Endothelial cell (in vitro differentiated cells): Measurements from ENCODE around the gene SCD5. TPM values are rescaled to one million over a fixed set of nuclear protein-coding genes. Genes with fewer than 3 reads are reported as not detected.

Source experiments
- DNase-seq: peaks from one replicate; pipeline ENCODE4 v3.0.0; 2021; ENCODE audit warnings: low spot score
- H3K27ac Mint-ChIP-seq: one replicate; pipeline ENCODE4 v1.8.0; 2021; ENCODE audit warnings: mixed read lengths, inconsistent platforms; ENCODE audit not compliant: unreplicated experiment
- H3K27me3 Mint-ChIP-seq: one replicate; pipeline ENCODE4 v1.8.0; 2021; ENCODE audit warnings: mild to moderate bottlenecking, moderate library complexity, mixed read lengths, inconsistent platforms; ENCODE audit not compliant: unreplicated experiment
- H3K36me3 Mint-ChIP-seq: one replicate; pipeline ENCODE4 v1.8.0; 2021; ENCODE audit warnings: mild to moderate bottlenecking, low read depth, mixed read lengths, inconsistent platforms; ENCODE audit not compliant: unreplicated experiment
- H3K4me1 Mint-ChIP-seq: one replicate; pipeline ENCODE4 v1.8.0; 2021; ENCODE audit warnings: mild to moderate bottlenecking, mixed read lengths, inconsistent platforms; ENCODE audit not compliant: unreplicated experiment
- H3K4me3 Mint-ChIP-seq: one replicate; pipeline ENCODE4 v1.8.0; 2021; ENCODE audit warnings: mild to moderate bottlenecking, mixed read lengths, inconsistent platforms; ENCODE audit not compliant: unreplicated experiment
- H3K9me3 Mint-ChIP-seq: one replicate; pipeline ENCODE4 v1.8.0; 2021; ENCODE audit warnings: mixed read lengths, inconsistent platforms; ENCODE audit not compliant: unreplicated experiment
- CTCF ChIP-seq: fragments of 200-600 bp; sonication (generic); IDR thresholded peaks from one replicate; pipeline ENCODE4 v1.5.0; 2021; ENCODE audit warnings: antibody characterized with exemption; ENCODE audit not compliant: unreplicated experiment
- total RNA-seq: library from RNA; stranded (reverse); fragmentation: NEBNext Ultra II Directional; extraction: Animal tissue kit (Norgen Biotek cat#: 25700); gene quantifications from one replicate; pipeline ENCODE4 v1.2.1, GENCODE V29; 2021; ENCODE audit not compliant: unreplicated experiment

SCD5 gene
- total RNA-seq, 1 donor from 2014 or later: 0.38 TPM

GRCh38 chr4:82623121-82623683 is 175.4 kb downstream of the SCD5 start:
- Mint-ChIP-seq H3K36me3 (no peaks in the 10 kb centered on the region), H3K4me3 (no peak overlapping the region), H3K4me1 (peaks cover 25% of the 10 kb centered on the region), H3K27ac (no peak overlapping the region), H3K9me3 (no peaks in the 10 kb centered on the region), H3K27me3 (peaks cover 2% of the 10 kb centered on the region)
- DNase-seq: no peak
- no peak for TF ChIP-seq CTCF

- no peak overlapping the region for H3K4me3 Mint-ChIP-seq
- no peak overlapping the region for H3K27ac Mint-ChIP-seq
- DNase-seq: no peak
- peaks cover 24% of the 10 kb centered on the region for H3K4me1 Mint-ChIP-seq
- no peak for TF ChIP-seq CTCF
- H3K9me3 Mint-ChIP-seq: no peaks in the 10 kb centered on the region
- peaks cover 2% of the 10 kb centered on the region for H3K27me3 Mint-ChIP-seq
- H3K36me3 Mint-ChIP-seq: no peaks in the 10 kb centered on the region
Observed at GRCh38 chr4:82621251-82621650, 177.3 kb downstream of the SCD5 start.

GRCh38 chr4:82620126-82620735 is 178.4 kb downstream of the SCD5 start:
- Mint-ChIP-seq H3K36me3 (no peaks in the 10 kb centered on the region), H3K4me1 (peaks cover 19% of the 10 kb centered on the region), H3K27me3 (peaks cover 2% of the 10 kb centered on the region), H3K9me3 (no peaks in the 10 kb centered on the region), H3K4me3 (no peak overlapping the region), H3K27ac (no peak overlapping the region)
- DNase-seq: no peak
- no peak for TF ChIP-seq CTCF

GRCh38 chr4:82618103-82618720 is 180.4 kb downstream of the SCD5 start:
- peaks cover 2% of the 10 kb centered on the region for H3K27me3 Mint-ChIP-seq
- H3K4me3 Mint-ChIP-seq: no peak overlapping the region
- peaks cover 19% of the 10 kb centered on the region for H3K4me1 Mint-ChIP-seq
- DNase-seq: no peak
- H3K27ac Mint-ChIP-seq: no peak overlapping the region
- no peak for TF ChIP-seq CTCF
- H3K9me3 Mint-ChIP-seq: no peaks in the 10 kb centered on the region
- H3K36me3 Mint-ChIP-seq: no peaks in the 10 kb centered on the region

- TF ChIP-seq CTCF: no peak
- no peaks in the 10 kb centered on the region for H3K9me3 Mint-ChIP-seq
- H3K36me3 Mint-ChIP-seq: no peaks in the 10 kb centered on the region
- no peaks in the 10 kb centered on the region for H3K27me3 Mint-ChIP-seq
- no peak for DNase-seq
- no peak overlapping the region for H3K27ac Mint-ChIP-seq
- H3K4me1 Mint-ChIP-seq: peaks cover 6% of the 10 kb centered on the region
- no peak overlapping the region for H3K4me3 Mint-ChIP-seq
Observed at GRCh38 chr4:82614838-82615449, 183.7 kb downstream of the SCD5 start.
